ENCODE results near the gene IQCK.

- TF ChIP-seq POLR2AphosphoS5 (IDR thresholded peaks at IDR 0.05) (no peak), POLR2A (IDR thresholded peaks at IDR 0.05) (no peak)
- TF ChIP-seq, protein P1, sequence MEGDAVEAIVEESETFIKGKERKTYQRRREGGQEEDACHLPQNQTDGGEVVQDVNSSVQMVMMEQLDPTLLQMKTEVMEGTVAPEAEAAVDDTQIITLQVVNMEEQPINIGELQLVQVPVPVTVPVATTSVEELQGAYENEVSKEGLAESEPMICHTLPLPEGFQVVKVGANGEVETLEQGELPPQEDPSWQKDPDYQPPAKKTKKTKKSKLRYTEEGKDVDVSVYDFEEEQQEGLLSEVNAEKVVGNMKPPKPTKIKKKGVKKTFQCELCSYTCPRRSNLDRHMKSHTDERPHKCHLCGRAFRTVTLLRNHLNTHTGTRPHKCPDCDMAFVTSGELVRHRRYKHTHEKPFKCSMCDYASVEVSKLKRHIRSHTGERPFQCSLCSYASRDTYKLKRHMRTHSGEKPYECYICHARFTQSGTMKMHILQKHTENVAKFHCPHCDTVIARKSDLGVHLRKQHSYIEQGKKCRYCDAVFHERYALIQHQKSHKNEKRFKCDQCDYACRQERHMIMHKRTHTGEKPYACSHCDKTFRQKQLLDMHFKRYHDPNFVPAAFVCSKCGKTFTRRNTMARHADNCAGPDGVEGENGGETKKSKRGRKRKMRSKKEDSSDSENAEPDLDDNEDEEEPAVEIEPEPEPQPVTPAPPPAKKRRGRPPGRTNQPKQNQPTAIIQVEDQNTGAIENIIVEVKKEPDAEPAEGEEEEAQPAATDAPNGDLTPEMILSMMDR (IDR thresholded peaks at IDR 0.05), result no peak
Measured at GRCh38 chr16:19728636-19728965, 10.5 kb downstream of the IQCK start.

Measured in breast epithelium (tissue), 3 donors.